NT2/D1 (cell line): ENCODE measurements around the gene CALHM3.
"Not testable (repeated sequence)": the region's sequence is repeated elsewhere in the genome, so short reads cannot be mapped to it uniquely, and the experiment has no call there.

ENCODE experiments used
- SUZ12 ChIP-seq: IDR thresholded peaks from 2 replicates; pipeline ENCODE4 v1.6.1; 2011; ENCODE audit not compliant: insufficient read length, insufficient read depth; ENCODE audit errors: extremely low read depth
- YY1 ChIP-seq: IDR thresholded peaks from 2 replicates; pipeline ENCODE4 v1.6.1; 2011; ENCODE audit not compliant: insufficient read length, insufficient read depth
- ZNF274 ChIP-seq: IDR thresholded peaks from 2 replicates; pipeline ENCODE4 v1.6.1; 2011; ENCODE audit warnings: mild to moderate bottlenecking, low read depth, low read length

- TF ChIP-seq SUZ12, YY1, ZNF274: not testable (repeated sequence)
These were observed 48.4 kb upstream of the CALHM3 start for GRCh38 chr10:103527476-103527875.
